Measurements from ENCODE around the gene HDDC2. TPM values are rescaled to one million over a fixed set of nuclear protein-coding genes. Genes with fewer than 3 reads are reported as not detected.

Gene HDDC2
- total RNA-seq, 2 experiments from 2014 or later, result 61.3 to 72.3 TPM

DNA sequence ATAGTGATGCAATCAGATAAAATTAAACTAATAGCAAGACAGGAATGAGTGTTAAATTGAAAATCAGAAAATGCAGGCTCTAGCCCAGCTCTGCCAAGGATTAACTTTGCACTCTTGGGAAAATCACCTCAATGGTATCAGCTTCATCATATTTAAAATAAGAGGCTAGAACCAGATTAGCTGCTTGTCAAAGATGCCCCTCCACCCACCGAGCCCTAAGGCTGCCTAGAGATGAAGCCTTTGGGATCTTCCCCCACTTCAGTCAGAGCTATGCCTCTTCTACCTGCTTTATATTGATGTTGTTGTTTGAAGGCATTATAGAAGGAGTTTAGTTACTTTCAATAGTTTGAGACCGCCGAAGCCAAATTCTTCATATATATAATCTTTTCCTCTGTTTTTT, 47.4 kb downstream of the HDDC2 start:
- DNase-seq (no peak), ATAC-seq (ENCODE audit: low read depth) (no peak)
- no peaks in the 10 kb centered on the region for H3K36me3 Mint-ChIP-seq
- POLR2A ChIA-PET, result no interaction called here
- peaks cover 6% of the 10 kb centered on the region for H3K27me3 Mint-ChIP-seq
- H3K9me3 Mint-ChIP-seq, result no peaks in the 10 kb centered on the region
- no peak overlapping the region for H3K4me3 Mint-ChIP-seq
- H3K27ac Mint-ChIP-seq, result no peak overlapping the region
- no peaks in the 10 kb centered on the region for H3K4me1 Mint-ChIP-seq

DNA sequence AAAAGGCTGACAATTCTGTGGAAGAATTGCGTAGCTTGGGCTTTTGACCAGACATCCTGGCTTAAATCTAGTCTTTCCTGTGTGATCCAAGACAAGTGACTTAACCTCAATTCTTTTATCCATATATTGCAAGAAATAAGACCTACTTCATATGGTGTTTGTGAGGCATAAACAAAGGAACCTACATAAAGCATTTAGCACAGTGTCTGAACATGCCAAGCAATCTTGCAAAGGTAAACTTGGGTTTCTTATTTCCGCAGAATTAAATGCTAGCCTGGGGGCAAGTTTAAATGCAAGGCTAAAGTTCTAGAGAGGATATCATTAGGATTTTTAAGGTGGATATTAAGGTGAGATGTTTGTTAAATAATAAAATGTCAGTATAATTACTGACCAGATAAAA, 47.9 kb downstream of the HDDC2 start:
- Mint-ChIP-seq H3K9me3 (no peaks in the 10 kb centered on the region), H3K4me1 (no peaks in the 10 kb centered on the region), H3K27me3 (peaks cover 6% of the 10 kb centered on the region), H3K27ac (no peak overlapping the region), H3K36me3 (no peaks in the 10 kb centered on the region), H3K4me3 (no peak overlapping the region)
- DNase-seq (no peak), ATAC-seq (ENCODE audit: low read depth) (no peak)
- POLR2A ChIA-PET, result no interaction called here

DNA sequence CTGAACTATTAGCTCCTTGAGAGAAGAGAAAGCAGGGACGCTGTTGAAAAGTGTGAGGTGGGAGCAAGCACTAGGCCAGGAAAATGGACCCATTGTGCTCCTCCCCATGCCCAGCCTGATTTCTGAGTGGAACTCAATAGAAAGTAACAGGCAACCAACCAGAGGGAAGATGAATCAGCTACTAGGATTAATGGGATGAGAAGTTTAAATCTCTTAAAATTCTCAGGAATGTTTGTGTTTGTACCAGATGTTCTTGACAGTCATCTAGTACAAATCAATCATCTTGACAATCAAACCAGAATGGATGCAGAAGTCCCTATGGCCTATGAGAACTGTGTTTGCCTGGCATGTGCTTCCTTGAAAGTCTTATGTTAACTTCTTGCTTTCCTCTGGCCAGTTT, 48.9 kb downstream of the HDDC2 start:
- ATAC-seq (ENCODE audit: low read depth), result no peak
- H3K36me3 Mint-ChIP-seq, result no peaks in the 10 kb centered on the region
- DNase-seq, result no peak
- H3K4me1 Mint-ChIP-seq, result no peaks in the 10 kb centered on the region
- H3K4me3 Mint-ChIP-seq, result no peak overlapping the region
- no peaks in the 10 kb centered on the region for H3K9me3 Mint-ChIP-seq
- H3K27me3 Mint-ChIP-seq, result peaks cover 7% of the 10 kb centered on the region
- H3K27ac Mint-ChIP-seq, result no peak overlapping the region
- POLR2A ChIA-PET, result no interaction called here

DNA sequence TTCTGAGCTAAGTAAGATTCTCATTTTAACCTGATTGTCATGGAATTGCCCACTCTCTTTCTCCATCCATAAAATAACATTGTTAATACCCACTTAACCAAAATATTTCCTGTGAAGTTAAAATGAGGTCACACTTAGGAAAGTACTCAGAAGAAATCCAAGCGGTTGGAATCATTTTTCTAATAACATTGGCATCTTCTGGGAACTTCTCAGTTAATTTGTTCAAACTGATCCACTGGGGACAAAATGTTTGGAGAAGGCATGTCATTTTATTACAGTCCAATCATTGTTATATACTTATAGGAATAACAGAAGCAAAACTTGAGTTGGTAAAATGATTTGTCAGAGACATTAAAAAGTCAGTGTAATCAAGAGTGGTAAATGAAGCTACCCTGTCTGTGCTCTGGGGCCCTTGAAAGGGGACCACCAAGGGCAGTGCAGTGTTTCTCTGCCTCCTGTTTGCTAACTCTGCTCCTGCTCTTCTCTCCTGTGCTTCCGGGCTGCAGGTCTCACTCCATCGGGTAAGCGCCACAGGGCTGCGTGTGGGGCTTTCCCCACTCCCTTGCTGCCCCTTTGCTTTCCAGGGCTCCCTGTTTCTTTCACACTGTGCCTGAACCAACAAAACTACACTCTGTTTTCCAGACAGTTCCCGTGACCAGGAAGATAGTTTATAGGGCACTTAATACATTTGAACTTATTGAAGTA, 50.1 kb downstream of the HDDC2 start:
- no peaks in the 10 kb centered on the region for H3K4me1 Mint-ChIP-seq
- no peaks in the 10 kb centered on the region for H3K36me3 Mint-ChIP-seq
- H3K9me3 Mint-ChIP-seq, result no peaks in the 10 kb centered on the region
- H3K4me3 Mint-ChIP-seq, result no peak overlapping the region
- H3K27me3 Mint-ChIP-seq, result peaks cover 13% of the 10 kb centered on the region
- no peak overlapping the region for H3K27ac Mint-ChIP-seq
- ATAC-seq (ENCODE audit: low read depth), result no peak
- no peak for DNase-seq
- POLR2A ChIA-PET, result no interaction called here

DNA sequence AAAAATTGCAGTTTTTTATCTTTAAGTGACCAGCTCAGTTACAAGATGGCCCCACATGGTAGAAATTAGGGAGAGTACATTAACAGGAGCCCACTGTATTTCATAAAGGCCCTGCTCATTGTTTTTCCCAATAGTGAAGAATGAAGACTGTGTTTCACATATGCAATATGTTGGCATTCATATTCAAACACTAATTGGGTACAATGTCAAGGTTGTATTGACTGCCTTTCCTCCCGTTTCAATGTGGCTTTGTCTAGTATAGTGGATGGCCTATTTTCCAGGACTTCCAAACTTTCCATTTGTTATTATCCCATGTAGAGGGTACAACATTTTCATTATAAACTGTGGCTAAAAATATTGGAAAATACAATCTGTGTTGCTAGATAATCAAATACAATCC, 51.3 kb downstream of the HDDC2 start:
- H3K36me3 Mint-ChIP-seq, result no peaks in the 10 kb centered on the region
- H3K27me3 Mint-ChIP-seq, result peaks cover 13% of the 10 kb centered on the region
- no peaks in the 10 kb centered on the region for H3K4me1 Mint-ChIP-seq
- no peak for DNase-seq
- H3K4me3 Mint-ChIP-seq, result no peak overlapping the region
- POLR2A ChIA-PET, result no interaction called here
- no peak for ATAC-seq (ENCODE audit: low read depth)
- no peaks in the 10 kb centered on the region for H3K9me3 Mint-ChIP-seq
- H3K27ac Mint-ChIP-seq, result no peak overlapping the region

DNA sequence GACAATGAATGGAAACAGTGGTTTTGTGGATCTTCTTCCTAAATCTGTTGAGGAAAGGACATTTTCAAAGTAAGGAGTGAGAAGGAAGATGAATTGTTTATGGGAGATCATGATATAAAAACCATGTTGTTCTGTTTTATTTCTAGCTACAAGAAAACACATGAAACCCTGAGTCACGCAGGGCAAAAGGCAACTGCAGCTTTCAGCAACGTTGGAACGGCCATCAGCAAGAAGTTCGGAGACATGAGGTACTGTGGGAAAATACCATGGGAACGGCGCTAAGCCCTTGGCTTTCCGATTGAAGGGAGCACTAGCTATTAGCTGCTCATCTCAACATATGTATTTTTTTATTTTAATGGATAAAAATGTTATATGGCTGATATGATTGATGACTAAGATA, 53.6 kb downstream of the HDDC2 start:
- H3K27me3 Mint-ChIP-seq, result peaks cover 17% of the 10 kb centered on the region
- H3K36me3 Mint-ChIP-seq, result no peaks in the 10 kb centered on the region
- no peak for ATAC-seq (ENCODE audit: low read depth)
- POLR2A ChIA-PET, result no interaction called here
- H3K4me1 Mint-ChIP-seq, result no peaks in the 10 kb centered on the region
- no peak for DNase-seq
- no peak overlapping the region for H3K27ac Mint-ChIP-seq
- H3K4me3 Mint-ChIP-seq, result no peak overlapping the region
- peaks cover 3% of the 10 kb centered on the region for H3K9me3 Mint-ChIP-seq

DNA sequence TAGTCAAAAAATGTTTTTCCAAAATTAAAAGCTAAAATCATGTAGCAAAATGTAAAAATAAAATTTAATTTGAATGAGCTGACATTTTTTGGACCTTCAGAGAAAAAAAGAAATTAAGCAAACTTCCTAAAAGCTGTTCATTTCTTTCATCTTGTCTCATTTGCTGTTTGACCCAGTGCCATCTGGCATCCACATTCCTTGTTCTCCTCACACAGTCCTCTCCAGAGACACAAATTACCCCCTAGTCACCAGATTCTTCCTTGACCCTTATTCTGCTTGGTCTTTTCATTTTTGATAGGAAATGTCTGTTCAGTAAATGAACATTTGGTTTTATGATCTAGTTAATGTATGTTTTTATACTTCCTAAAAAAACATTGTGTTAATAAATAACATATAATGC, 55.2 kb downstream of the HDDC2 start:
- no peaks in the 10 kb centered on the region for H3K36me3 Mint-ChIP-seq
- ATAC-seq (ENCODE audit: low read depth), result no peak

DNA sequence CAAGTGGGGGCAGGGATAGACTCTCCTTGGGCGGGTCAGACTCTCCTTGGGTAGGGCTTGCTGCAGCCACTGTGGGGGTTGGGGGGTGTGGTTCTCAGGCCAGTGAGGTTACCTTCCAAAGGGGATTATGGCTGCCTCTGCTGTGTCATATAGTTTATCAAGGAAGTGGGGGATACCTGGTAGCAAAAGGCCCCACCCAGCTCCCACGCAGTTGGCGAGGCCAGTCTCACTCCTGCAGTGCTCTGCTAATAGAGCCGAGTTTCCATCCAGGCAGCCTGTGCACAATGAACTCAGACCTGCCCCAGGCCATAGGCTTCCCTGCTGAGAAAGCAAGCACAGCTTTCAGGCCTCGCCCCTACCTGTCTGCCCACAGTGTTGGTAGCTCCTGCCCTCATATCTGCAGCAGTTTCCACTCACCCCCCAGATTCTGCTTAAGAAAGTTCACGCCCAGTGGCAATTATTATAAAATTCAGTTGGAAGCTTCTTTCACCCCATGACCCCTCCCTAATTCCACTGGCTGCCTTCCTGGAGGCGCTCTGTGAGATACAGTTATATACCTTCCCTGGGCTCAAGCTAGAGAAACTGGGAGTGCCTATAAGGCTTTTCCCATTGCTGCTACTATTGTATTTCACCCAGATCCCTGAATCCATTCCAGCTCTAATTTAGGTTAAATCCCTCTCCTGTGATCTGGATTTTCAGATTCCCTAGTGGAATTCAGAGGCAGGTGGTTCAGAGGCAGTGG, 56.1 kb downstream of the HDDC2 start:
- Mint-ChIP-seq H3K27ac (no peak overlapping the region), H3K4me1 (no peaks in the 10 kb centered on the region), H3K9me3 (peaks cover 10% of the 10 kb centered on the region), H3K4me3 (no peak overlapping the region), H3K36me3 (no peaks in the 10 kb centered on the region), H3K27me3 (peaks cover 17% of the 10 kb centered on the region)
- DNase-seq (no peak), ATAC-seq (ENCODE audit: low read depth) (no peak)
- POLR2A ChIA-PET, result no interaction called here

More for the DNA sequence above, 55.2 kb downstream of the HDDC2 start:
- peaks cover 17% of the 10 kb centered on the region for H3K27me3 Mint-ChIP-seq
- H3K4me1 Mint-ChIP-seq, result no peaks in the 10 kb centered on the region
- no peak overlapping the region for H3K27ac Mint-ChIP-seq
- no peak for DNase-seq
- POLR2A ChIA-PET, result no interaction called here
- H3K9me3 Mint-ChIP-seq, result peaks cover 4% of the 10 kb centered on the region
- no peak overlapping the region for H3K4me3 Mint-ChIP-seq

DNA sequence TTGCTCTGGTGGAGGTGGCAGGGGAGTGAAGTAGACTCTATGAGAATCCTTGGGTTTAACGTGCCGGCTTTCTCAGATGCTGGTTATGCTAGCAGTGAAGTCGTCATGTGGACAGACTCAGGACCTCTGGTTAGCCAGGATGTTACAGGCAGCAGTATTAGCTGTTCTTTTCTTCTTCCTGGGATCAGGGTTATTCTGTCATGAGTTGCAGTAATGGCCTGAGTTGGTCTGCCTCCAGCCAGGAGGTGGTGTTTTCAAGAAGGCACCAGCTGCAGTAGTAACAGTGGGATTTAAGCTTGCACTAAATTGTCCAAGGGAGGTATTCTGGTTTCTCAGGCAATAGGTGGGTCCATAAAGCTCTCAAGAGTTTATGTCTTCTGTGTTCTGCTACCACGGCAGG, 56.7 kb downstream of the HDDC2 start:
- DNase-seq (no peak), ATAC-seq (ENCODE audit: low read depth) (no peak)
- Mint-ChIP-seq H3K36me3 (no peaks in the 10 kb centered on the region), H3K4me1 (no peaks in the 10 kb centered on the region), H3K4me3 (no peak overlapping the region), H3K27me3 (peaks cover 17% of the 10 kb centered on the region), H3K9me3 (peaks cover 12% of the 10 kb centered on the region), H3K27ac (no peak overlapping the region)
- POLR2A ChIA-PET, result no interaction called here

DNA sequence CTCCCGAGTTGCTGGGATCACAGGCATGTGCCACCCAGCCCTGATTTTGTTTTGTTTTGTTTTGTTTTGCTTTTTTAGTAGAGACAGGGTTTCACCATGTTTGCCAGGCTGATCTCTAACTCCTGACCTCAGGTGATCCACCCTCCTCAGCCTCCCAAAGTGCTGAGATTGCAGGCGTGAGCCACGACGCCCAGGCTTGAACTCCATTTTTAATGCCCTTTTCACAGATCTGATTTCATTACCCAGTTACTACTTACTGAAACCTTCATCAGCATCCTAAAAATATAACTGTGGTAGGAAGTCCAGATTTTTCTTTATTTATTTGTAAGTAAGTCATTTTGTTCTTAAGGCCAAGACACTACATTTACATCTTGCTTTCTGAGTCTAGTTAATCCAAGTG, 64.0 kb downstream of the HDDC2 start:
- no peak for ATAC-seq (ENCODE audit: low read depth)
- POLR2A ChIA-PET, result no interaction called here
- Mint-ChIP-seq H3K27me3 (peaks cover 7% of the 10 kb centered on the region), H3K9me3 (peaks cover 10% of the 10 kb centered on the region), H3K4me1 (no peaks in the 10 kb centered on the region), H3K27ac (no peak overlapping the region), H3K36me3 (no peaks in the 10 kb centered on the region), H3K4me3 (no peak overlapping the region)
- DNase-seq, result no peak

DNA sequence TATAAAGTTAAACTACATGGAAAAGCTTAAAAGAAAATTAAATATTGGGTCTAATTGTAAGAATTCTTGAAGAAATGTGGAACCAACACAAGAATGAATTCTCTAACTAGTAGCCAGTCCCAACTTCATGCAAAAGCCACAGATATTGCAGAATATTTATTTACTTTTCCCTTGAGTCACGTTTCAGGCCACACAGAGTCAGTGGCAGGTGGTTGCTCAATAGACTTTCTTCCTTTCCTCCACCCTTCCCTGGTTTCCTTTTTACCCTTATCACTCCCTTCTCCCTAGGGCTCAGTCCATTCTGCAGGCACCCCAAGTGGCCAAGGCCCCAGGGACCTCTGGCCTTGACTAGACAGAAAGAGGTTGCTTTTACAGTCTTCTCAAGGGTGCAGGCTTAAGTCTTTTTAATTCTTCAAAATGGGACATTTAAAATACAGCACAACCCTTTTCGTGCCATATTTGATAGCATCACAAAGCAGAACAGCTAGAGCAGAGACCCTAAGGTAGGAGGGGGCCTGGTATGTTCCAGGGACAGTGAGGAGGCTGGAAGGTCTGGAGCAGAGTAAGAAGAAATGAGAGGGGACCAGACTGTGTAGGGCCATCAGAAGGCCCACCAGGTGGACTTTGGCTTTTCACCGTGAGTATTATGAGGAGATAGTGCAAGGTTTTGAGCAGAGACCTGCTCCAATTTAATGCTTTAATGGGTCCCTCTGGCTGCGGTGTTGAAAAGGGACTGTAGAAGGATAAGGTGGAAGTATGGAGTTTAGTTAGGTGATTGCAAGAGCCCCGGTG, 65.0 kb downstream of the HDDC2 start:
- Mint-ChIP-seq H3K4me3 (no peak overlapping the region), H3K27ac (no peak overlapping the region), H3K4me1 (no peaks in the 10 kb centered on the region), H3K9me3 (peaks cover 10% of the 10 kb centered on the region), H3K27me3 (peaks cover 8% of the 10 kb centered on the region), H3K36me3 (no peaks in the 10 kb centered on the region)
- ATAC-seq (ENCODE audit: low read depth) (no peak), DNase-seq (no peak)
- POLR2A ChIA-PET, result no interaction called here

DNA sequence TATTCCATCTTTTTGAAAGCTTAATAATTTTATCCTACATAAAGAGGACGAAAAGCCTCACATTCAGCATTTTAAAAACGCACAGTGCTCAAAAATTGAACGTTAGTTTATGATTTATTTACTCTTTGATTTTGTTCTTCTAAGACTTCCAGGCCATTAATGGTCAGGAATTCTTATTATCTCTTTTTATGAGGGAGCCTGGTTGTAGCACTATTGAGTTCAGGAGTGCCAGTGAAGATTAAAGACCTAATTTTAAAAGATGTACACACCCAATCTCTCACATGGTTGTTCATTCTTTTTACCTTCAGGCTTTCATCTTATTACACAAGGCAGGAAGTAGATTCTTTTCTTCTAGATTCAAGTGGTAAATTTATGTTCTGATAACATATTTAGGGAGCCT, 68.6 kb downstream of the HDDC2 start:
- Mint-ChIP-seq H3K27me3 (peaks cover 4% of the 10 kb centered on the region), H3K4me1 (no peaks in the 10 kb centered on the region), H3K36me3 (no peaks in the 10 kb centered on the region), H3K9me3 (no peaks in the 10 kb centered on the region), H3K27ac (no peak overlapping the region), H3K4me3 (no peak overlapping the region)
- ATAC-seq (ENCODE audit: low read depth), result no peak
- POLR2A ChIA-PET, result no interaction called here
- no peak for DNase-seq

DNA sequence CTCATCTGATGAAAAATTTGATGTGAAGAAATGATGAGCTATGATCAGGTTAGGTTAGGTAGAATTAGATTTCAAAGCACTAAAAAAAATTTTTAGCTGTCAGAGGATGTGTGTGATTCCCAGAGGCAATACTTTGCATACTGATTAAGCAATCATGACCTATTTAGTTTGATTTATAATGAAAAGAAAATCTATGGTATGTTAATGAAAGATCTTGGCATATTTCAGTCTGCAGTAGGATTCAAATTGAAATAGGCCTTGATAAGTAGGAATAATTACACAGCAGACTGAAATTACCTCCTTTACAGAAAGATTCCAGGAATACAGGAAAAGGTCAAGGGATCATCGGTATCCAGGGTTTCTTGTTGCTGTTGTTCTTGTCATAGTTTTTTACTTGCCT, 69.3 kb downstream of the HDDC2 start:
- H3K27me3 Mint-ChIP-seq, result peaks cover 4% of the 10 kb centered on the region
- no peaks in the 10 kb centered on the region for H3K4me1 Mint-ChIP-seq
- no peak for DNase-seq
- no peak overlapping the region for H3K27ac Mint-ChIP-seq
- no peak for ATAC-seq (ENCODE audit: low read depth)
- POLR2A ChIA-PET, result no interaction called here
- no peaks in the 10 kb centered on the region for H3K9me3 Mint-ChIP-seq
- no peaks in the 10 kb centered on the region for H3K36me3 Mint-ChIP-seq
- no peak overlapping the region for H3K4me3 Mint-ChIP-seq

Data from activated naive CD8-positive, alpha-beta T cell treated with anti-CD3 and anti-CD28 coated beads, Interleukin-2, amount 10 ng/mL, durations not matched to agents 7 days and 5 days (primary cell).